Measurements from ENCODE around the gene AMN. TPM values are rescaled to one million over a fixed set of nuclear protein-coding genes. Genes with fewer than 3 reads are reported as not detected.

The AMN gene
- total RNA-seq, 1 experiment from 2014 or later: not detected

DNA sequence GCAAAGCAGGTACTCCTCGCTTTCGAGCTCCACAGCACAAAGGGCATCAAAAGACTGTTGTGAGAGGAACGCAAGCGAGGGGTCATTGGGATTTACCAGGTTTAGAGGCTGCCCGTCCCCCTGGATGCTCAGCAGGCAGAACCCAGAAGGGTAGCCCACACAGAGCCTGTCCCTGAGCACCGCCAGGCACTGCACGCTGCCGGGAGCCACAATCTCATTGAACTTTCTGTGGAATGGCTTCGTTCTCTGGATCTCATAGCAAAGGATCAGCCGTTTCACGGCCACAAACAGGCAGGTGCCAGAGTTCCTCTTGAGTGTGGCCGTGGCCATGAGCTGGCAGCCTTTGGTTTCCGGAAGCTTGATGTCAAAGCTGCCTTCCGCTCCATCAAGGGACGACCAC is 21.5 kb downstream of the AMN start:
- no peak for DNase-seq (ENCODE audit: low read depth)

DNA sequence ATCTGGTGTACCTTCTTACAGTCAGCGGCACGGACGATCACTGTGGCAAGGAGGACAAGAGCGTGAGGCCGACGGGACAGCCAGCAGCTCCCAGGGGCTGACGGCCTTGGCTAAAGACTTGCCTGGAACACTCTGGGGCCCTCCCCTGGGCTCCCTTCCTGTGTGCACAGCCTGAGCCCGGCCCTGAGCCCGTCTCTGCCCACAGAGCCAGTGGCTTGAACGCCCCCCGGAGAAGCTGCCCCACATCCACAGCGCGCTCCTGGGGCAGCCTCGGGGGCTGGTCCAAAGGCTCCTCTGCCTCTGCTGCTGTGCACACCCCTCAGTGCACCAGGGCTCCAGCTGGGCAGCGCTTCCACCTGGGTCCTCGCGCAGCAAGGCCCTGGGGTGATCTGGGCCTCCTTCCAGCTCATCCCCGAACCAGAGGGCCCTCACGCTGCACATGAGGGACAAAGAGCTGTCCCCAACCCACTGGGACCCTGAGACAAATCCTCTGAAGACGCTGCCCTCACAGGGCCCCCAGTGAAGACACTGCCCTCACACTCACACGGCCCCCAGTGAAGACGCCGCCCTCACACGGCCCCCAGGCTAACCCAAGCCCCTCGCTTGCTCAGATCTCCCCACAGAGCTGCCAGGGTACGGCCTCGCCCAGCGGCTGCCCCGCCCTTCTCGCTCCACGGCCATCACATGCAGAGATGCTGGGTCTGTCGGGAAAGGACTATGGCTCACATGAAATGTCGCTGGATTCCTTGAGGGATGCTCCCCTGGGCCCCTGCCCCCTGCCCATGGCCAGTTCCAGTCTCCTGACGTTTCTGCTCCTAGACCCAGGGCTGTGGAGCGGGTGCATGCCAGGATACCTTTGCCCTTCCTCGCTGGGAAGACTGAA is 22.2 kb downstream of the AMN start:
- no peak for DNase-seq (ENCODE audit: low read depth)

DNA sequence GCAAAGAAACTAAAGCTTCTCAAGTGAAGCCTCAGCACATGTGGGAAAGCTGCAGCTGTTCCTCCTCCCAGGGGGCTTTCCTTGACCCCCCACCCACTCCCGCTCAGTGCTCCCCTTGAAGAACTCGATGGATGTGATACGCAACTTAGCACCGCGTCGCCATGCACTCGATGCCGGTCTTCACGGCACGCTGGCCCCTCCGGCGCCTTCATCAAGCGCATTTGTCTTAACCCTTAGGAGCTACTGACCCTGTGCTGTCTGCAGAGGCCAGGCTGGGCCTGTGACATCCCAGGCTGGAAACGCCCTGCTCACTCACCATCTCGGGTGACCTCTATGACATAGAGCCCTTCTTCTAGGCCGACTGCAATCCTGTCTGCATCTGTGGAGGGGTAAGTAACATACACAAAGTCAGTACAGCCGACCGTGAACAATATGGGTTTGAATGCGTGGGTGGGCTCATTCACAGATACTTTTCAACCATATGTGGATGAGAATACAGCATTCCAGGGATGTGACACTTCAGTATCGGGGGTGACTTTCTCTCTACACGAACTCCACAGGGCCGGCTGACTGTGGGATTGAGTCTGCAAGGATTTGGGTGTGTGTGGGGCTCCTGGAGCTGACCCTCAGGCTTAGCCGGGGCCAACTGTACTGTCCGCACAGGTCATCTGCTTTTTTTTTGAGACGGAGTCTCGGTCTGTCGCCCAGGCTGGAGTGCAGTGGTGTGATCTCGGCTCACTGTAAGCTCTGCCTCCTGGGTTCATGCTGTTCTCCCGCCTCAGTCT is 23.1 kb downstream of the AMN start:
- DNase-seq (ENCODE audit: low read depth): no peak

DNA sequence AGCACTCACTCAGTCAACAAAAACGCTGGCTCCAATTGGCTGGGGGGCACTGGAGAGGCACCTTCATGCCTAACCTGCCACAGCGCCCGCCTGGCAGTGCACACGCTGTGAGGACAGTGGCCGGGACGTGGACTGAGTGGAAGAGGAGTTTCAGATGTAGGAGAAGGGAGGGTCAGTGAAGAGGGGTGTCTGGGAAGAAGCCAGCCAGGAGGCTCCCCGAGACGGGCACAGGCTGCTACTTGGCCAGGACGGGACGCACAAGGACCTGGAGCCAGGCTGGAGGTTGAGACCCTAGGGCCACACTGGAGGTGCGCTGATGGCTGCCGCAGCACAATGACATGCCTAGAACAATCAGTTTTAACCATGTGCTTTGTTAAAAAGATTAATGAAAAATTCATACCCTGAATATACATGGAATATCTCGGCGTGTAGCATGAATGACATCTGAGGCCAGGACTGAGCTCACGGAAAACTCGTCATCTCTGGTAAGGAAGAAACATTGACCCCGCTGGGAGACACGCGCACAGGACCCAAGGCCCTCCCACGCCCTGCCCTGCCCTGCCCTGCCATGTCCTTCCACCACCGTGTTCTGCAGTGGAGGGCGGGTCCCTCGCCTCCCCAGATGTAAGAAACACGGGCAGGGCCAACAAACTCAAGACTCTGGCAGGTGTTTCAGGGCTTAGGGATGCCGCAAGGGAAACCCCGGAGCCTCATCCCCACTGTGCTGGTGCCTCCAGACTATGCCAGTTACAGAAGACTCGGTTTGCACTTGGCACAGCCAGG is 25.0 kb downstream of the AMN start:
- no peak for DNase-seq (ENCODE audit: low read depth)

DNA sequence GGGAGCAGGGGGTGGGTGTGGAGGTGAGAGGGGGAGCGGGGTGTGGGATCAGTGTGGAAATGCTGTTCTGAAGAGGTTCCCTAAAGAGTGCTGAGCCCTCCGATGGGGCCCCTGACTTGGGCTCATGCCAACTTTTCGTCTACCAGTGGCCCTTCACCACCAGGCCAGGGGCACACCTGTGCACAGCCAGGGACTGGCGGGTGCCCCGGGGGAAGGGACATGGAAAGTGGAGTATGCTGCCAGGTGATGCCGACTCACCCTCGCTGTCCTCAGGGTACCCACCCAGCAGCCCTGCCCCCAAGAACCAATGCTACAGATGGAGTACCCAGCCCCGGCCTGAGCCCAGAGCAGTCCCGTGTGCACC is 26.2 kb downstream of the AMN start:
- DNase-seq (ENCODE audit: low read depth): no peak

DNA sequence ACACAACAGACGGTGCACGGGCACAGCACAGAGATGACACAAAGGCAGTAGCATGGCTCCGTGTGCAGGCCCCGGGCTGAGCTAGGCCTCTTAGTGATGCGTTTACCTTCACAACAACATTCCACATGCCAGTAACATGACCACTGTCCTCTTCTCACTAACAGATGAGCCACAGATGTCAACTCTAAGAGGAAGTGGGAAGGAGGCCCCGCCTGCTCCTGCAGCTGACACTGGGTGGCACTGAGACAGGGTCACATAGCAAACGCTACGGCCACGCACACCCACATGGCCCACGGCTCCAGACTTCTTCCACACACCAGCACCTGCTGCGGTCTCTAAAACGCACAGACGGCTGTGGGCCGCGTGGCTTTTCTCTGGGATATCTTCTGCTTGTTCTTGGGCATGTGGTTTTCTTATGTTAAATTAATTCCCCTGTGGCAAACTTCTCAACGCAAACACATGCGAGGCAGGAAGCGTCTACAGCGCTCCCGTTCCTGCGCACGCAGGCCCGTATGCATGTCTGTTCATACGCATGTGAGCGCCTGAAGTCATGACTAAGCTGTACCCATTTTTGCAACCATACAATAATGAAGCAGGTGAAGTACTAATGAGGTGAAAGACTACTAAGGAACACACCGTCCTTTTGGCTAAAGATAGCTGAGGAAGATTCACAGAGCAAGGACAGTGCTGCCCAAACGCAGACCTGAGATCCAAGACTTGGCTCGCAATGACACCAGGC is 26.8 kb downstream of the AMN start:
- peak; percentile 11 for DNase-seq (ENCODE audit: low read depth)

DNA sequence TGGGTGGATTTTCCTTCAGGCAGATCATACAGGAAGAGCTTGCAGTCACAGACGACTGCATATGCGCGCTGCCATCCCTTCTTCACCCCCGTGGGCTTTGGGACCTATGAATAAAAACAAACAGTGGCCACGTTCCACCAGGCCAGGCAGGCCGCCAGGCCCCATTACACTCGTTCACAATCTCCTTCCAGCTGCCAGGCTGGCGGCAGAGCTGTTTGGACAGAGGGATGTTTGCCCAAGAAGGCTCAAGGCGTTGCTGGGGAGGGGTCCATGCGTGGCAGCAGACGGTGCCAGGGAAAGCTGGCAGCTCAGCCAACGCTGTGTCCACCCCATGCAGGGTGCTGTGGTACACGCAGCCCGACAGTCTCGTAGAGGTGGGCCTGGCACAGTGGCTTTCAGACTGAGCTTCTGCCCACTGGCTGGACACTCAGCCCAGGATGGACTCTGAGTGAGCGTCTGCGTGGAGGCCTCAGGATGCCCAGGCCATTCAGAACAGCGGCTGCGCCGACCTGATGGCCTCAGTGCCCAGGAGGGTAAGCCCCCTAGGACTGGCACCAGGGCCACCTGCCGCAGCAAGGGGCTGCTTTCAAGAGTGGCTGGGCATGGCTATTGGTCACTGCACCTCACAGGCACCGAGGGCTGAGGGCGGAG is 27.5 kb downstream of the AMN start:
- DNase-seq (ENCODE audit: low read depth): no peak

DNA sequence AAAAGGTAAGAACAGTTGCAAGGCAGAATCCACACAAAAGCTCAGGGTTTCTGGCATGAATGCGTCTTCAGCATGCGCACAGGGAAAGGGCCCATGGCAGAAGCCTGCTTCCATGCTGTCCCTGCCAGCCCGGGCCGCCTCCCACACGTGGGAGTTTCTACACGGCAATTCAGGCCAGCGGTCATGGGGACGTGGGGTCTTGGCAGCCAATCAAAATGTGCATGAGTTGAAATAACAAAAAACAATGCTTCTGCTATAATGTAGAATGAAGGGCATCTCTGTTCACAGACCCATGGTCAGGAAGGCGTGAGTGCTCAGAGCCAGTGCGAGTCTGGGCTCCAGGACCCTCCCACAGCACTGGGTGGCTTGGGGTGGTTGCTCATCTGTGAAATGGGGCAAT is 28.6 kb downstream of the AMN start:
- no peak for DNase-seq (ENCODE audit: low read depth)

DNA sequence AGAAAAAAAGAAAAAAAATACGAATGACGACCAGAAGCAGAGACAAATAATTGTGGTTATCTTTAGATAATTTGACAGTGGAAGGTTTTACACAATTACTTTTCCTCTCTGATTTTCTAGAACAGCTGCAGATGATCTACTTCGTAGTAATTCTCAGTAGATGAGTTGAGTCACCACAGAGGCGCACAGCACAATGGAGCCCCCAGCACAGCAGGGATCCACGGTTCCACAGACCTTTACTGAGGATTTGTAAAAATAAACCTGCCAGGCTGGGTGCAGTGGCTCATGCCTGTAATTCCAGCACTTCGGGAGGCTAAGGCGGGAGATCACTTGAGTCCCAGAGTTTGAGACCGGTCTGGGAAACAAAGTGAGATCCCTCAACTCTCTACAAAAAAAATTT is 29.3 kb downstream of the AMN start:
- DNase-seq (ENCODE audit: low read depth): no peak

DNA sequence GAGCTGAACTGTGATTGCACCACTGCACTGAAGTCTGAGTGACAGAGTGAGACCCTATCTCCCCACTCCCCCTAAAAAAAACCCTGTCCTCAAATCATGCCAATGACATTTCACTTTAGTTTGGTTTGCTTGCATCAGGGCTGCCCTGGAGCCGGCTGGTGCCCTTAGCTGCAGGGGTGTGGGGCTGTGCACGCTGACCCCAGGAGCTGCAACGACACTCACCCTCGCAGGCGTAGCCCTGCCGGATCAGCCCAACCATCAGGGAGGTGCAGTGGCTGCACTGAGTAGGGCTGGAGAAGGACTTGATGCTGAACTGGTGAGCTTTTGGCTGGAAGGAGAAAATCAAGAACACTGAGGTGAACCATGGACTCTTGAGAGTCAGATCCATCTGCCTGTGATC is 29.8 kb downstream of the AMN start:
- DNase-seq (ENCODE audit: low read depth): no peak

DNA sequence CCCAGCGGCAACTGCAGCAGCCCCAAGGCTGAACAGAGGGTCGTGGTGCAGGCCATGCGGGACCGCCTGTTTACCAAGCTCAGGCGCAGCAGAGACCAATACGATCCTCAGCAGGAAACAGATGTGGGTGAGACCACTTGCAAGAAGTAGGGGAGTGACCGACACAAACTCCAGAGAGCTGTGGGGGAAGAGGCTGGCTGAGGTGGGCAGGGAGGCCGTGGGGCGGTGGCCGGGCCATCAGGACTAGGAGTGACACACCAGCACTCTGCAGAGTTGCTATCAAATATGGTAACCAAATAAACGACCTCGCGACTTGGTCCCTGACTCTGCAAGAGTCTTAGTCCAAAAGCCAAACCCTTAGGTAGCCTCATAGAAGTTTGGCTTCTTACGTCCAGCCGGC is 30.6 kb downstream of the AMN start:
- no peak for DNase-seq (ENCODE audit: low read depth)

DNA sequence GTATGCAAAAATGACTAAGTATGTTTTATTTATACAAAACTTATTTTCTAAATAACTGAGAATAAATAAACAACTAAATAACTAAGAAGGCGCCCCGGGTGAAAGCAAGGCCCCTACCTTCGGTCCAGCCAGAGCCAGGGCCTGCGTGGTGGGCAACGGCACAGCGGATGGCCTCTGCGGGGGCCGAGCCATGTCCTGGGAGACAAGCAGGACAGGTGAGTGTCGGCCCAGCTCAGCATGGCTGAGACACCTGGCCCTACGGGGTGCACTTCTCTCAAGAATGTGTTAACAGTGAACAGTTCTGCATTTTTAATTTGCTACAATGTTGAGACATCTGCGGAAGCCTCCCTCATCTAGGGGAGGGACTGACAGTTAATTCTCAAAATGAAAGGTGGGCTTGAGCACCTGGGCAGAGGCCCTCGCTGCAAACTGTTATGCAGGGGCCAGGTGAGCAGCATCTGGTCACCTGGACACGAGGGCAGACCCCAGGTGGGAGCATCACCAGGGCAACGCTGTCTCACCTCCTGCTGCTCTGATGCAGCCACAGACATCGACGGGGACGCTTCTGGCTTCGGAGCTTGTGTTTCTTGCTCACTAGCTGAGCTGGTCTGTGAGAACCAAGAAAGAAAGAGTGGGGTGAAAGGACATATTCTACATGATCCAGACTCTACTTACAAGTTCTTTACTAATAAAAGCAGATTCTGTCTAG is 31.8 kb downstream of the AMN start:
- no peak for DNase-seq (ENCODE audit: low read depth)

DNA sequence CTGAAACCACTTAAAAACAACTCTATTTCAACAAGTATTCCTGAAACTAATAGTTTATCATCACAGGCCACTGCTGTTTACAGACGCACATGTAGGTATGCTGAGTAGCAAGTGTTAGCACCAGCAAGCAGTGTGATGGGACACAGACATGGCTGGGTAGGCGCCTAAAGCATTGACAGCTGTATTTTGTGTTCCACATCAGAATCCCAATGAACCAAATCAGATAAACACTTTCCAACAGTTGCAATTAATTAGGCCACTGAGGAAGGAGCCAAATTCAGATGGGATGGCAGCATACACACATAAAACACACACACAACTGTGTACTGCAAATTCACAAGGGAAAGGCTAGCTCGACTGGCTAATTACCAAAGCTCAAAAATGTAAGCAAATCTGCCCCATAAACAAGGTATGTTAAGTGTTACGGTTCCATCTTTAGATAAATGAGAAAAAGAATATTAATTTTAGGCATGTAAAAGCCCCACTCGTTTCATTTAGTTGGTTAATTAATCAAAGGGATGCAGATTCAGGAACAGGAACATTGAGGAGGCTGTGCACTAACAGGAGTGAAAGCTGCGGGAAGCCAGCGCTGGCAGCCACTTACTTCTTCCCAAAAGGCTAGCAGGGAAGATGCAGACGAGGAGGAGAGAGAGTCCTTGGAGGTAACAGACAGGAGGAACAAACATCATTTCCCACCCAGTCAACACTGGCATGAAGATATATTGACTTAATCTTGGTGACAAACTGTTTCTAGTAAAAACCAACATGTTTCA is 33.4 kb downstream of the AMN start:
- no peak for DNase-seq (ENCODE audit: low read depth)

DNA sequence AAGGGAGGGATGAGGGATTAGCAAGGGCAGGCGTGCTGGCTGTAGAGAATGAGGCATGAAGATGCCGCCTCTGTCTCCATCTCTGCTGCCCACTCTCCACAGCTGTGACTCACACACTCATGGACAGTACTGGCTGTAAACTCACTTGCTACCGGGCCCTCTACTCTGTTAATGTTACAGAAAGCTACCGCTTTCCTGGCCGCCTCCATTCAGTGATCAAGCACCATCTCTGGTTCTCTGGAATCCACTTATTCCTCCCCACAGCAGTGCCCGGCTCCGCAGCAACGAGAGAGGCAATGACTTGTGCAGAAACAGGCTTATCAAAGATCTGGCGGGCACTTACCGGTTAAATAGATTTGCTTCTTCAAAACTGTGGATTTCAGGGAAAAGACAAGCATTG is 34.8 kb downstream of the AMN start:
- no peak for DNase-seq (ENCODE audit: low read depth)

DNA sequence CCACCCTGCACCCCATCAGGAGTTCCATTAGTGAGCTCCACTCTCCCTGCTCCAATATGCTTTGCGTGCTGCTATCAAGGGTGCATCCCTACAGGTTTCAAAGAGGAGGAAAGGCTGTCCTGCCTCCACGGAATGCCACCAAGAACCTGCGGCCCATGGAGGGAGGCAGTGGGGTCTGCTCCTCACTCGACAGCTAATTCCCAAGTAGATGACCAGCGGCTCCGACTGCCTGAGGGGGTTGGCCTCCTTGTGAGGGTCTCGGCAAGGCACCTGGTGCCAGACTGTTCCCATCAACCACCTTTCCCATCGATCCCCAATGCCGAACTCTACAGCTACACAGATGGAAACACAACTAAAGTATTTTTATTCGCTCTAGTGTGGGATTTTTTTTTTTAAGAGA is 36.0 kb downstream of the AMN start:
- no peak for DNase-seq (ENCODE audit: low read depth)

DNA sequence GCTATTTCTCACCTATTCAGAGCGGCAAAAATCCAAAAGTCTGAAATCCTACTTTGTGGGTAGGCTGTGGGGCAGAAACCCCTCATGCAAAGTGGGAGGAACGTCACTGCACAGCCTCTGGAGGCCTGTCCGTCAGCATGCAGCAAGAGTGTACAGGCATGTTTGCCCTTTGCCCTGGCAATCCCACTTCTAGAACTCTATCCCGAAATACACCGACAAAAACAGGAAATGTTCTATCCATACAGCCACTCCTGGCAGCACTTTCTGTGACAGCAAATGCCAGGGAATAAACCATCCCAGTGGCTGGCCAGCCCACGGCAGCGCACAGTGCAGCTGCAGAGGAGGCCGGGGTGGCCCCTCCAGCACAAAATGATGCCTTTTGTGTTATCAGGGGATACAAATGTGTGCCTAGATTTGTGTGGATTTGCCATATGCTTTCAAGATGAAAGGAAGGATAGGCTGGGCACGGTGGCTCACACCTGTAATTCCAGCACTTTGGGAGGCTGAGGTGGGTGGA is 39.7 kb downstream of the AMN start:
- no peak for DNase-seq (ENCODE audit: low read depth)

DNA sequence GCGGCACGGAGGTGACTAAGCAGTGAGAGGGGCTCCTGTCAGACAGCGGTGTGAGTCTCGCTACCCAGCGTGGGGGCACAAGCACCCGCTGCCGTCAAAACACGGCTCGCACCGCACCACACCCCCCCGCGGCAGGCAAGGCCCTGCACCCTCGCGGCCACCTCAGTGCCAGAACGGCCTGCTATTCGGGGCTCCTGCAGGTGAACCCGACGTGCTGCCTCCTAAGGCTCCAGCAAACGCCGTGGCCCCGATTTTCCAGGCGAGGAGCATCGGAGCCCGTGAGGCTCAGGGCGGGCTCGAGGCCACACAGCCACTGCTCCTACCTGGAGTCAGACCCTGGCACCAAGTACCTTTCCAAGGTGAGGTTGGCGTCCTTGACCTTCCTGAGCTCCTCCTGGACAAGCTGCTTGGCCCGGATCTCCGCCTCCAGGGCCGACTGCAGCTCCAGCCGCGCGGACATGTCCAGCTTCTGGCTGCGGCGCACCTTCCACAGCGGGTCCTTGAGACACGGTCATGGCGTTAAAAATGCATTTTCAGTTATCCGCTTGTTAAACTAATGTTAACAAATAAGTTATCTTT is 41.8 kb downstream of the AMN start:
- no peak for DNase-seq (ENCODE audit: low read depth)

DNA sequence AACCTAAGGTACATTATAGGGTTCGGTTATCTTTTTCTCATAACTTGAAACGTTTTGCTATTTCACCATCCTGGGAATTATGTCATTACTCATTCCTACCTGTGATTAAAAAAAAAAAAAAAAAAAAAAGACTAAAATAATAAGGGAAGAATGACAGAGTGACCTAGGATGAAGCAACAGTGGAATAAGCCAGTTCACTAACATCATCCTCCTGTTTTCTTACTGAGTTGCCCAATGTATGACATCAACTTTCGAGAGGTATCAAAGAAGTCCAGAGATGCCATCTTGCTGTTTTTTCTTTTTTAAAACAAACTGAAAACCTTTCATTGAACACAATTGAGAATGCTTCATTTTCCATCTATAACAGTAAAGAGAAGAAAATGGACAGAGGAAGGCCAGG is 42.8 kb downstream of the AMN start:
- DNase-seq (ENCODE audit: low read depth): no peak

DNA sequence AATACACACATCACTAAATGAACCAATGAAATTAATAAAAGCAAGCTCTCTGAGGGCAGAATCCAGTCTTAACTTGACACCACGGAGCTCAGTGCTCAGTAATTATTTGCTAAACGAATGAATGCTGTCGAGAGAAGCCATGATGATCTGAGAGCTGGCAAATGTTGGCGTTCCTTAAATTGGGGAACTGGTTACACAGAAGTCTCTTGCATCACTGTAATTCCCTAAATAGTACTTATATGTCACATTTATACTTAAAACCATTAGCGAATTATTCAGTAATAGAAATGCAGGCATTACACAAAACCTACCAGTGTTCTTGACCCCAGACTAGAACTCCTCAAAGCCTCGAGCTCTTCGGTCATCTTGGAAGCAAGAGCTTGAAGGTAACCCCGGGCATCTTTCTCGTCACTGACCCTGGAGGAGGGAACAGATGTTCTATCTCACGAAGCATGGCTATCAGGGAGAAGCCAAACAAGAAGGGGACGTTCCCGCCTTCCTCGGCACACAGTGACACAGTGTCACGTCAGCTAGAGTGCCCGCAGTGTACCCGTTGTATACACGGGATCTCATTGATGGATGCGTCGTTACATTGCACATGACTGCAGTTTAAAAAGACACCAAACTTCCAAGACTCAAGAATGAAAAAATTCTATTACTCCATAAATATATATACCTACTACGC is 43.6 kb downstream of the AMN start:
- no peak for DNase-seq (ENCODE audit: low read depth)
